K562 (cell line): Measurements from ENCODE around the gene NUDT22. TPM values are rescaled to one million over a fixed set of nuclear protein-coding genes. Genes with fewer than 3 reads are reported as not detected.

ENCODE experiments used
- BCL6 ChIP-seq: fragments of 250-450 bp; sonication (Bioruptor Pico); IDR thresholded peaks from 2 replicates; pipeline ENCODE4 v1.4.0; 2020
- CREB1 ChIP-seq, 2 experiments: sonication (generic) in 1 of 2; formaldehyde crosslinking in 1 of 2; IDR thresholded peaks; 2 replicates each; pipeline versions ENCODE4 v1.6.1 to v1.8.0; 2012 to 2022; ENCODE audit warnings: inconsistent platforms in 1 of 2, mild to moderate bottlenecking in 1 of 2, missing genetic modification reagents in 1 of 2, moderate library complexity in 1 of 2
- CREM ChIP-seq: IDR thresholded peaks from 2 replicates; pipeline ENCODE4 v1.6.1; 2014; ENCODE audit warnings: antibody characterized with exemption, low read depth
- CTBP1 ChIP-seq: fragments of 450-650 bp; IDR thresholded peaks from 2 replicates; pipeline ENCODE4 v1.6.1; 2016; ENCODE audit warnings: borderline replicate concordance
- DEAF1 ChIP-seq: fragments of 450-650 bp; formaldehyde crosslinking; IDR thresholded peaks from 2 replicates; pipeline ENCODE4 v1.4.0; 2020; ENCODE audit warnings: mild to moderate bottlenecking, moderate library complexity
- E2F4 ChIP-seq: sonication (generic); formaldehyde crosslinking; IDR thresholded peaks from 2 replicates; pipeline ENCODE4 v1.8.0; 2022; ENCODE audit warnings: mild to moderate bottlenecking, low read depth, missing genetic modification reagents
- E2F5 ChIP-seq: sonication (generic); formaldehyde crosslinking; IDR thresholded peaks from 2 replicates; pipeline ENCODE4 v1.8.0; 2022; ENCODE audit warnings: mild to moderate bottlenecking, missing genetic modification reagents
- GABPA ChIP-seq: fragments of 200-800 bp; sonication (Bioruptor generic); conservative IDR thresholded peaks from 2 replicates; pipeline ENCODE4 v1.6.1; 2016; ENCODE audit warnings: low read depth, missing genetic modification characterization, missing compliant biosample characterization
- HNRNPL ChIP-seq: fragments of 200-400 bp; formaldehyde crosslinking; IDR thresholded peaks from 2 replicates; pipeline ENCODE4 v1.6.1; 2017; ENCODE audit warnings: low read depth, mild to moderate bottlenecking, low read length
- L3MBTL2 ChIP-seq: fragments of 450-650 bp; IDR thresholded peaks from 2 replicates; pipeline ENCODE4 v1.6.1; 2016; ENCODE audit warnings: mild to moderate bottlenecking, moderate library complexity
- MNT ChIP-seq, 2 experiments: fragments of 450-650 bp; conservative IDR thresholded peaks; 2 replicates each; pipeline ENCODE4 v1.6.1; 2017; ENCODE audit warnings: mild to moderate bottlenecking in 2 of 2, moderate library complexity in 2 of 2
- TAF9B ChIP-seq: fragments of 450-650 bp; IDR thresholded peaks from 2 replicates; pipeline ENCODE4 v1.6.1; 2018; ENCODE audit warnings: mild to moderate bottlenecking; ENCODE audit not compliant: partially characterized antibody
- TOE1 ChIP-seq, 2 experiments: fragments of 450-650 bp in 1 of 2; sonication (generic) in 1 of 2; formaldehyde crosslinking in 1 of 2; IDR thresholded peaks; 2 replicates each; pipeline versions ENCODE4 v1.7.1 to v1.8.0; 2016 to 2022; ENCODE audit warnings: borderline replicate concordance in 2 of 2, mild to moderate bottlenecking in 2 of 2, antibody characterized with exemption in 1 of 2, inconsistent platforms in 1 of 2, low read depth in 1 of 2, missing genetic modification reagents in 1 of 2, moderate library complexity in 1 of 2
- XRCC5 ChIP-seq: fragments of 200-400 bp; formaldehyde crosslinking; IDR thresholded peaks from 2 replicates; pipeline ENCODE4 v1.6.1; 2017; ENCODE audit warnings: low read depth, mild to moderate bottlenecking, low read length
- polyA plus RNA-seq, 8 experiments: library from polyadenylated mRNA; depleted of rRNA in 4 of 8; stranded (reverse) in 5 of 8; unstranded in 3 of 8; fragments of >200 nt; fragmentation: Nextera tagmentation in 2 of 8; fragmentation: Illumina TruSeq in 1 of 8; extraction: Ambion mirVana in 2 of 8; extraction: Trizol in 1 of 8; gene quantifications; 2 replicates each; pipeline versions ENCODE4 v1.2.1 to v1.2.3, GENCODE V29; 2011 to 2014; ENCODE audit warnings: inconsistent platforms in 1 of 8, missing spikeins in 1 of 8
- total RNA-seq, 7 experiments: library from RNA; depleted of rRNA in 6 of 7; stranded (reverse); fragments of >200 nt in 6 of 7; fragmentation: Illumina TruSeq in 2 of 7; extraction: Trizol in 2 of 7; gene quantifications; 2 replicates each; pipeline versions ENCODE4 v1.2.1 to v1.2.3, GENCODE V29; 2011 to 2021; ENCODE audit warnings: low replicate concordance in 1 of 7

The NUDT22 gene
- total and polyA plus RNA-seq, 9 of the 15 experiments (the other 6 are each of a cell fraction or from before 2014, with no cell fraction given): 6.3 to 92.6 (median 37.4) TPM

- TF ChIP-seq TAF9B (peak; percentile 75), HNRNPL (no peak; the same call in 1 of the 2 replicates), BCL6 (CRISPR knock-in tag) (no peak), L3MBTL2 (peak; percentile 98), GABPA (peak; percentile 74), CTBP1 (peak; percentile 39; the same call in 1 of the 2 replicates), DEAF1 (peak; percentile 39; the same call in 1 of the 2 replicates), XRCC5 (peak; percentile 15; the same call in 1 of the 2 replicates), MNT (conservative IDR thresholded peaks at IDR 0.05) (peak; percentile 87 to 94), CREM (peak; percentile 8; the same call in 1 of the 2 replicates), CREB1 (IDR thresholded peaks at IDR 0.05) (no peak), CREB1 (CRISPR knock-in tag; IDR thresholded peaks at IDR 0.05) (no peak; the same call in 1 of the 2 replicates), TOE1 (IDR thresholded peaks at IDR 0.05; ENCODE audit: borderline replicate concordance) (peak; percentile 94), TOE1 (CRISPR knock-in tag; IDR thresholded peaks at IDR 0.05; ENCODE audit: borderline replicate concordance, low read depth) (no peak), E2F5 (CRISPR knock-in tag) (no peak), E2F4 (CRISPR knock-in tag) (peak; percentile 52)
Measured at GRCh38 chr11:64185175-64185692, 40.8 kb upstream of the NUDT22 start (continued).
